ENCODE data around the gene TMEM127.
"Not testable (repeated sequence)": the region's sequence is repeated elsewhere in the genome, so short reads cannot be mapped to it uniquely, and the experiment has no call there.

The TMEM127 gene

GRCh38 chr2:96265840-96266679, at the start of gene TMEM127, which contains the start of gene CIAO1:
Gene TMEM127 (minus strand): TSS chr2:96265997. CDS start chr2:96265381, 616 bp downstream.
Gene CIAO1 (plus strand): TSS chr2:96266225. CDS start chr2:96266351, 126 bp downstream.
- DNase-seq = peak; percentile 97

DNA sequence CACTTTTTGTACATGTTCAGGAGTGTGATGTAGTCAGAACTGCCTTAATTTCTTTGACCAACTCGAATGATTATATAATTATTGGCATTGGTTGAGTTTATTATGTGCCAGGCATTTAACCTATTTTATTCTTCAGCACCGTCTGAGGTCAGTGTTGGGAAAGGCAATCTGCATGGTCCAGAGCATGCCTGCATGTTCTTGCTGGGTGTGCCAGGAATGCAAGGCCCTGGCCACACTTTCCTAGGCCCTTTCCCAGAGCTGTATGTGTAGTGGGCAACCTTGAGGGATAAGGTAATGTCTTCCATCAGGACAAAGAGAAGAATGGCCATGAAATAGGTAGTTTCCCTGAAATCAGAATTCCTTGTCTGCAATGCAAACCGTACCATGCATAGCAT, 49.2 kb upstream of the TMEM127 start:
- DNase-seq = no peak

- DNase-seq = no peak
Measured at GRCh38 chr2:96308248-96308647, 42.5 kb upstream of the TMEM127 start.

- DNase-seq = no peak
Measured at GRCh38 chr2:96306370-96306769, 40.6 kb upstream of the TMEM127 start.

DNA sequence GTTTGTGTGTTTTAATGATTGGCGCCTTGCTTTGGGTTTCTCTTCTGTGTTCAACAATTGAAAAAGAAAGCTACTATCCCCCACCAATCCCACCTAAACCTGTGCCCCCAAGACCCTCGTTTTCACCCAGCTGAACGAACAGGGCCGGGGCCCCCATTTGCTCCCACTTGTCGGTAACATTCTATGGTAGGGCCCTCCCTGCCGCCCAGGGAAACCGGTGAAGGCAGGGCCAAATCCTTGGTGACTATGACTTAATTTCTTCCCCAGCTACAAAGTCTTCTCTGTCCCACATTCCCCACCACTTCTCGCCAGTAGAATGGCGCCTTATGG, 40.1 kb upstream of the TMEM127 start:
- no peak for DNase-seq

DNA sequence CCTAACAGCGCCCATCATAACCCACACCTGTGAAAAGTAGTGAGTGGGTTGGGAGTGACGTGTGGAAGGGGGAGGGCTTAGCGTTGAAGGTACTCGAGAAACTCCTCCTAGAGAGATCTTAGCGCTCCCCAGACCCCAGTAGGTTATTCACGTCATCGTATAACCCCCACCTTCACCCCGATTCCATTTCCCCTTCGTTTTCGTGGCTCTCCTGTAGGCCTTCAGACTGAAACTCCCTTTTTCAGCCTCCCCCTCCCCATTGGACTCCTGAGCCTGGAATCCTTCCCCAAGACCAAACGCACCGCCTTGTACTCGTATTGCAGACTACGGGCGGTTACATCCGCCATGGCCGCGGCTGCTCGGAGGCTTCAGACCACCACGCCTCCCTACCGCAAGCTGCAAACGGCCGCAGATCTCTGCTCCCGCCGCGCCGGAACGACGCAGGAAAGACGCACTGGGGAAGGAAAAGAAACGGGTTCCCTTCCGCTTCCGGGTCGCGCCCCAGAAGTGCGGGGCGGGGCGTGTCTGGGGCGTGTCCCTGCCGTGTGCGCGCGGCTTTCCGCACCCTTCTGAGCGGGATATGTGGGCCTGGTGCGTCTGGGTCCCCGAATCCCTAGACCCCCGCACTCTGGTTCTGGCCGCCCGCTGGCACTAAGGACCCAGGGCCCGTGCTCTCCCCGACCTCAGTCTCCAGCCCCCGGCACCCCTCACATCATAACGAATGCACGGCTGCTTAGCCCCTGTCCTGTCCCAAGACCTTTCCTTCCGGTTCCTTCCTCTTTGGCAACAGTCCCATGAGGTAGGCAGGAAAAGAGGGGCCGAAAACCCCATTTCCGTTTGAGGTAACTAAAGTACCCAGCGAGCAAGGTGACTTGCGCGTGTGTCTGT, 39.5 kb upstream of the TMEM127 start, which contains the start of gene SNRNP200:
SNRNP200 (minus strand) TSS at position 456 of the 888 bp plus-strand sequence; CDS start at position 347, 109 bp downstream.
- DNase-seq = peak; percentile 80

GRCh38 chr2:96304606-96305005, 38.8 kb upstream of the TMEM127 start:
- no peak for DNase-seq

DNA sequence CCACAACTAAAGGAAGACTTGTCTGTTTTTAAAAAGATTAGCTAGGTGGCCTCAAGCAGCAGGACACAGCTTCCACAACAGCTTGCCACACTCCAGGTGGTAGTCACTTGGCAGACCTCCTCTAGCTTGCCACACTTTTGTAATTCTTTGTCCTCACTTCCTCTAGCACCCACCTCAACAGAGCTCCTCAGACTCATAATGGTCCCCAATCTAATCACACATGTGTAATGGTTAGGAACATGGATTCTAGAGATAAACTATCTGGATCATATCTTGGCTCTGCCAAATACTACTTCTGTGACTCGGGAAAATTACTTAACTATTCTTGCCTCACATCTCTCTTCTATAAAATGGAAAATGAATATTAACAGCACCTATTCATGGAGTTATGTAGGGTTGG, 36.1 kb upstream of the TMEM127 start:
- DNase-seq = no peak

DNA sequence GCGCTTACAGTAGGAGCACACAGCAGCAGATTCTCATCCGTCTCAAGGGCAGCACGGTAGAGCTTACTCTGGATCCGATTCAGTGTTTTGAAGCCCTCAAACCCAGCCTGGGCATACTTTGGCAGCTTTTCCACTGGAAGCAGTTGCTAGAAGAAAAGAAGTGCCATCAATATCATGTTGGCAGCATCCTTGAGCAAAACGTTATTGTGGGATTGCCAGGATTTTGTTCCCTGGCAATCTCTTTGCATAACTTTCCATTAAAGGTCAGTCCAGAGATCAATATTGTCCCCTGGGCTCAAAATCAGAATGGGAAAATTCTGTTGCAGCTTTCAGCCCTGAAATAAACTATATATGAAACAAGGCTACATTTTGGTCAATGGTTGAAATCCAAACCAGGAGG, 31.1 kb upstream of the TMEM127 start:
- no peak for DNase-seq

GRCh38 chr2:96294271-96294670, 28.5 kb upstream of the TMEM127 start:
- not testable (repeated sequence) for DNase-seq

GRCh38 chr2:96291751-96292150, 26.0 kb upstream of the TMEM127 start:
- no peak for DNase-seq

- no peak for DNase-seq
Measured at GRCh38 chr2:96287273-96287856, 21.6 kb upstream of the TMEM127 start.

DNA sequence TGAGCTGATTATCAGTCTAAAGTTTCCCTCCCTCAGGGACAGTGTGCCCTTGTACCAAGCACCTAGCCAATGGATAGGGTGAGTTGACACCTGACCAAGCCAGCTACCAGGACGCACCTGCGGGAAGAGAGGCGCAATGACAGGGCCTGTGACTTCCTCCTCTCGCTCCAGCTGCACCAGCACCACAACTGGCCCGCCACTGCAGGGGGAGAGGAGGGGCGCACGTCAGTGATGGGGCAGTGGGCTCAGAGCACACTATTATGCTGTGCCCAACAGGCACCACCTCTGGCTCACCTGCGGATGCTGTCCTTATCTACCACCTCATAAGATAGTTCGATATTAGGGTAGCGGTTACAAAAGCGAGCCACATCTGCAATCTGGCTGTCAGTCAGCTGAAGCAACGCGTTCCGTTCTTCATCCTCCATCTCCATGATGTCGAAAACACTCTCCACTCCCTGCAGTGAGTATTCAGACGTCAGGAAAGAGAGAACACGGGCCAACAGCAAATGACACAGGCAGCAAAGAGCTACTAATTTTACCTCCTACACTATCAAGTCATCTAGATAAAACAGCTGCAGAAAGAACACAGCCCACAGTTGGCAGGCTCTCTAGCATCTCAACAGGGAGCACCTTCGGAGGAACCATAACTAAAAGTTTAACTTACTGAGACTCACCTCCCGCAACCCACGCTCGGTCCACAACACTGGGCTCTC, 11.1 kb upstream of the TMEM127 start:
- DNase-seq = no peak

DNA sequence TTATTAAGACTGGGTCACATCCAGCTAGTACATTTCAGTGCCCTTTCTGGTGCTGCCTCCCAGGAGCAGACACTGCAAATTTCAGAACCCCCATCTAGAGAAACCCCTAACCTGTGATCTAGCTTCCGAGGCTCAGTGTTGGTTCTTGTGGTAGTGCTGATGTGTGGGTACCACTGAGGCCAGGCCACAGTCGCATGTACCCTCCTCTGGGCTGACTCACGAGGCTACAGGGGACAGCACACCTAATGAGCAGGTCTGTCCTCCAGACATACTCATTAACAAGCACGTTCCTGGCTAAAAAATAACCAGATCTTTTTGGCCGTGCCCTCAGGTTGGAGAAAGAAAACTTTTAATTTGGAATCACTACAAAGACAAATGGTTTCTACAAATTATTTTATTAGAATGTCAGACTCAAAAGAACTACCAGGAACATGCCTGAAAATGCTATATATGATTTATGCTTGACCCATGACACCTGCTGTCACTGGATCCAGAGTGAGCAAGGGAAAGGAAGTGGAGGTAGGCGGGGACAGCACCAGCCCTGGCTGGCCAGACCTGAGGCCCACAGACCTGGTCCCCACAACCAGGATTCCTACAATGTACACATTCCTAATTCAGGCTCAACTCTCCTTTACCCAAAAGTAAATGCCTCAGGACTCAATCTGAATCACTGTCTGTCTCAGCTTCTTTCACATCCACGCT, 8.7 kb upstream of the TMEM127 start:
- DNase-seq = no peak

DNA sequence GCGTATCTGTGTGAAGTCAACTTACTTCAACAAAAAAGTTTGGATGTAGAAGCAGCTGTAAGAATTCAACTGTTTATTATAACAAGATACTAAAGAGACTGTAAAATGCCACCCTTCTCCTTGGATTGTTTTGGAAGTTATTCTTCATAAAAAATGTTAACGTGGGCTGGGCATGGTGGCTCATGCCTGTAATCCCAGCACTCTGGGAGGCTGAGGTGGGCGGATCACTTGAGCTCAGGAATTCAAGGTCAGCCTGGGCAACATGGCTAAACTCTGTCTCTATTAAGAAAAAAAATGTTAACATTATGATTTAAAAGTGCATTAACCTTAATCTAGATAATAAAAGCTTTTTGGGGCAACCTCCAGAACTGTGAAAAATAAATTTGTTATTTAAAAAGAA, 8.0 kb upstream of the TMEM127 start:
- DNase-seq = no peak

GRCh38 chr2:96271995-96272394, 6.2 kb upstream of the TMEM127 start:
- no peak for DNase-seq

- no peak for DNase-seq
Measured at GRCh38 chr2:96267159-96267971, 1.6 kb upstream of the TMEM127 start.

- no peak for DNase-seq
Measured at GRCh38 chr2:96265349-96265839, 403 bp downstream of the TMEM127 start.

- DNase-seq = no peak
Measured at GRCh38 chr2:96264656-96265348, 995 bp downstream of the TMEM127 start.

DNA sequence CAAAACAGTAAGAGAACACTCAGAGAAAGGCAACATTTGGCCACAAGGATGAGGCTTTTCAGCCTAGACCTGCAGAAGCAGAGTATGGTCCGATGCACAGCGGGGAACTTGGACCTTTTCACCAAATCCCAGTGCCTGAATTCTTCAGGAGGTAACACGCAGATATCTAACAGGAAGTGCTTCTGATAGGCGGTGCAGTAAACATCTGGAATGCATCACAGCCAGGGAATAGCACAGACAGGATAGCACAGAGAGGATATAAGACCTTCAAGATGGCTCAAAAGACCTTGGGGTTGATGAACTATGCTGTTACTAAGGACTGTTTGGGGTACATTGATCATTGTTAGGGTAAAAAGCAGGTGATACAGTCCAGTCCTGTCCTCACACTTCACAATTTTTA, 1.7 kb downstream of the TMEM127 start:
- no peak for DNase-seq
